Progenitor cell of endocrine pancreas (in vitro differentiated cells): ENCODE measurements around the gene CTNNA3. TPM values are rescaled to one million over a fixed set of nuclear protein-coding genes. Genes with fewer than 3 reads are reported as not detected.
"Not testable (repeated sequence)": the region's sequence is repeated elsewhere in the genome, so short reads cannot be mapped to it uniquely, and the experiment has no call there.

Source experiments
- DNase-seq: peaks from one replicate; pipeline ENCODE4 v3.0.0; 2021; ENCODE audit warnings: low spot score; ENCODE audit not compliant: unreplicated experiment
- H3K27ac Mint-ChIP-seq: 2 replicates; pipeline ENCODE4 v1.8.0; 2021; ENCODE audit warnings: mild to moderate bottlenecking, moderate library complexity, mixed read lengths
- H3K27me3 Mint-ChIP-seq: 2 replicates; pipeline ENCODE4 v1.8.0; 2021; ENCODE audit warnings: mixed read lengths
- H3K36me3 Mint-ChIP-seq: 2 replicates; pipeline ENCODE4 v1.8.0; 2022; ENCODE audit warnings: mixed read lengths; ENCODE audit not compliant: insufficient read depth
- H3K4me1 Mint-ChIP-seq: 2 replicates; pipeline ENCODE4 v1.8.0; 2021; ENCODE audit warnings: low read depth, mixed read lengths
- H3K4me3 Mint-ChIP-seq: 2 replicates; pipeline ENCODE4 v1.8.0; 2021; ENCODE audit warnings: low read depth, mild to moderate bottlenecking, moderate library complexity, mixed read lengths
- H3K9me3 Mint-ChIP-seq: 2 replicates; pipeline ENCODE4 v1.8.0; 2021; ENCODE audit warnings: low read depth, mixed read lengths
- CTCF ChIP-seq: fragments of 200-600 bp; sonication (generic); IDR thresholded peaks from one replicate; pipeline ENCODE4 v1.5.0; 2021; ENCODE audit warnings: antibody characterized with exemption, mild to moderate bottlenecking; ENCODE audit not compliant: unreplicated experiment
- total RNA-seq: library from RNA; stranded (reverse); gene quantifications from 2 replicates; pipeline ENCODE4 v1.2.1, GENCODE V29; 2021

The CTNNA3 gene
- total RNA-seq, 1 donor from 2014 or later, result 1.7 TPM

GRCh38 chr10:67696679-67697078 lies 684 bp upstream of the CTNNA3 start:
- no peak for TF ChIP-seq CTCF
- H3K27me3 Mint-ChIP-seq, result peaks cover 15% of the 10 kb centered on the region
- H3K4me1 Mint-ChIP-seq, result peaks cover 14% of the 10 kb centered on the region
- no peak overlapping the region for H3K4me3 Mint-ChIP-seq
- H3K36me3 Mint-ChIP-seq, result no peaks in the 10 kb centered on the region
- H3K27ac Mint-ChIP-seq, result no peak overlapping the region
- no peak for DNase-seq
- H3K9me3 Mint-ChIP-seq, result peaks cover 9% of the 10 kb centered on the region

DNA sequence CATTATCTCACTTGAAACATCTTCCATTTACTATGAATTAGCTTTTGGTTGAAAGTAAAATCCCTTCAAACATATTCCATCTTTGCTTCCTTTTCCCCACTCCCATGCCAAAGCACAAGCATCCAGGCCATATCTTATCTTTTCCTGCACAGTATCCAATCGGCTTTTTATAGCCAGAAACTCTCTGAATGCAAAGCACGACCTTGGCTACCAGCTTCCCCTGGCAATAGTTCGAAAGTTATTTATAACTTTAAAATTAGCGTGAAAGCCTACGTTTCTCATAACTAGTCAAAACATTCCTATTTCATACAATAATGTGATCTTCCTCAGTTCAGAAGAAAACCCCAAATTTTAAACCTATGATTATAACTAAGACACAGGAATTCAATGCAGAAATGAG lies 440 bp downstream of the CTNNA3 start:
- peaks cover 4% of the 10 kb centered on the region for H3K9me3 Mint-ChIP-seq
- H3K4me3 Mint-ChIP-seq, result no peak overlapping the region

DNA sequence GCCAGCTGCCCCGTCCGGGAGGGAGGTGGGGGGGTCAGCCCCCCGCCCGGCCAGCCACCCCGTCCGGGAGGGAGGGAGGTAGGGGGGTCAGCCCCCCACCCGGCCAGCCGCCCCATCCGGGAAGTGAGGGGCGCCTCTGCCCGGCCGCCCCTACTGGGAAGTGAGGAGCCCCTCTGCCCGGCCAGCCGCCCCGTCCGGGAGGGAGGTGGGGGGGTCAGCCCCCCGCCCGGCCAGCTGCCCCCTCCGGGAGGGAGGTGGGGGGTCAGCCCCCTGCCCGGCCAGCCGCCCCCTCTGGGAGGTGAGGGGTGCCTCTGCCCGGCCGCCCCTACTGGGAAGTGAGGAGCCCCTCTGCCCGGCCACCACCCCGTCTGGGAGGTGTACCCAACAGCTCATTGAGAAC lies 4.1 kb downstream of the CTNNA3 start:
- not testable (repeated sequence) for DNase-seq, H3K36me3 Mint-ChIP-seq, H3K9me3 Mint-ChIP-seq, H3K27ac Mint-ChIP-seq, H3K4me3 Mint-ChIP-seq
- Mint-ChIP-seq H3K27me3 (peaks cover 15% of the 10 kb centered on the region), H3K4me1 (peaks cover 14% of the 10 kb centered on the region)

More for the DNA sequence above, 440 bp downstream of the CTNNA3 start:
- peaks cover 15% of the 10 kb centered on the region for H3K27me3 Mint-ChIP-seq
- H3K4me1 Mint-ChIP-seq, result peaks cover 14% of the 10 kb centered on the region
- H3K27ac Mint-ChIP-seq, result no peak overlapping the region
- H3K36me3 Mint-ChIP-seq, result no peaks in the 10 kb centered on the region
- TF ChIP-seq CTCF, result no peak
- no peak for DNase-seq

DNA sequence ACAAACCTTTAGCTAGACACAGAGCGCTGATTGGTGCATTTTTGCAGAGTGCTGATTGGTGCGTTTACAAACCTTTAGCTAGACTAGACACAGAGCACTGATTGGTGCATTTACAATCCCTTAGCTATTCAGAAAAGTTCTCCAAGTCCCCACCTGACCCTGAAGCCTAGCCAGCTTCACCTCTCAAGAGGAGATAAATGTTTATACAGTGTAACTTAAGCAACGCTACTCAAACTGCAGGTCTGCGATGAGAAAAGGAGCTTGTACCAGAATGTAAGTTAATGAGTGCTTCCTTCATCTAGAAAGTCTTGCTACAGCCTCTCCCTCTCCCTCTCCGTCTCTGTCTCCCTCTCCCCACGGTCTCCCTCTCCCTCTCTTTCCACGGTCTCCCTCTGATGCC lies 5.5 kb downstream of the CTNNA3 start:
- peaks cover 12% of the 10 kb centered on the region for H3K9me3 Mint-ChIP-seq
- not testable (repeated sequence) for DNase-seq, H3K36me3 Mint-ChIP-seq, H3K4me3 Mint-ChIP-seq, H3K27ac Mint-ChIP-seq, H3K27me3 Mint-ChIP-seq
- H3K4me1 Mint-ChIP-seq, result peaks cover 13% of the 10 kb centered on the region

DNA sequence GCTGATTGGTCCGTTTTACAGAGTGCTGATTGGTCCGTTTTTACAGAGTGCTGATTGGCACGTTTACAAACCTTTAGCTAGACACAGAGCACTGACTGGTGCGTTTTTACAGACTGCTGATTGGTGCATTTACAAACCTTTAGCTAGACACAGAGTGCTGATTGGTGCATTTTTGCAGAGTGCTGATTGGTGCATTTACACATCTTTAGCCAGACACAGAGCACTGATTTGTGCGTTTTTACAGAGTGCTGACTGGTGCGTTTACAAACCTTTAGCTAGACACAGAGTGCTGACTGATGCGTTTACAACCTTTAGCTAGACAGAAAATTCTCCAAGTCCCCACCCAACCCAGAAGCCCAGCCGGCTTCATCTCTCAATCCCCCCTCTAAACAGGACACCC lies 11.9 kb downstream of the CTNNA3 start:
- not testable (repeated sequence) for DNase-seq, H3K4me1 Mint-ChIP-seq, H3K27me3 Mint-ChIP-seq, H3K4me3 Mint-ChIP-seq, H3K27ac Mint-ChIP-seq, H3K36me3 Mint-ChIP-seq
- H3K9me3 Mint-ChIP-seq, result peaks cover 23% of the 10 kb centered on the region

GRCh38 chr10:67678335-67678974 lies 17.5 kb downstream of the CTNNA3 start:
- Mint-ChIP-seq H3K9me3 (peaks cover 7% of the 10 kb centered on the region), H3K4me1 (peaks cover 2% of the 10 kb centered on the region), H3K4me3 (no peak overlapping the region), H3K27ac (no peak overlapping the region), H3K27me3 (peaks cover 10% of the 10 kb centered on the region), H3K36me3 (no peaks in the 10 kb centered on the region)
- no peak for TF ChIP-seq CTCF
- no peak for DNase-seq

- no peak for DNase-seq
- Mint-ChIP-seq H3K27ac (no peak overlapping the region), H3K9me3 (no peaks in the 10 kb centered on the region), H3K27me3 (peaks cover 10% of the 10 kb centered on the region), H3K36me3 (no peaks in the 10 kb centered on the region), H3K4me3 (no peak overlapping the region), H3K4me1 (peaks cover 2% of the 10 kb centered on the region)
- no peak for TF ChIP-seq CTCF
Observed at GRCh38 chr10:67676208-67676825, 19.7 kb downstream of the CTNNA3 start.
